GM12878 (cell line): ENCODE results near the gene WNT5A. TPM values are rescaled to one million over a fixed set of nuclear protein-coding genes. Genes with fewer than 3 reads are reported as not detected.

ENCODE experiments used
- ATAC-seq: fragments of 200-7000 bp; cut with Tn5 transposase; 3 replicates; pipeline ENCODE4 v1.9.1; 2020; ENCODE audit warnings: mild to moderate bottlenecking, moderate library complexity
- BruUV-seq: library from RNA; stranded (reverse); fragments of 400-500 nt; replicated peaks from 2 replicates; lab custom pipeline; 2021; lab: Mats Ljungman, UMichigan
- CTCF ChIA-PET: fragments of 300-600 bp; sonication (Branson Sonifier 250); formaldehyde crosslinking; extraction: SDS; loops from one replicate; lab custom pipeline; 2021; ENCODE audit warnings: inconsistent platforms; lab: Yijun Ruan, JAX
- POLR2A ChIA-PET: fragments of 350-600 bp; formaldehyde crosslinking; extraction: SDS; loops from one replicate; lab custom pipeline; 2021; ENCODE audit warnings: inconsistent platforms; lab: Charles Lee
- RAD21 ChIA-PET: fragments of 300-600 bp; sonication (Branson Sonifier 250); formaldehyde crosslinking; loops from one replicate; lab custom pipeline; 2023; ENCODE audit warnings: antibody characterized with exemption; ENCODE audit not compliant: unreplicated experiment; lab: Charles Lee
- SMC1A ChIA-PET: fragments of 300-600 bp; sonication (Branson Sonifier 250); formaldehyde crosslinking; loops from one replicate; lab custom pipeline; 2023; ENCODE audit not compliant: unreplicated experiment, uncharacterized antibody; lab: Charles Lee
- DNase-seq: peaks from one replicate; pipeline ENCODE4 v3.0.0-alpha.2; 2011; ENCODE audit warnings: low read depth, low spot score
- FAIRE-seq: peaks from 3 replicates; lab custom pipeline; 2011; peaks lifted over from hg19 to GRCh38; lab: Jason Lieb, UNC
- H2AFZ ChIP-seq: 2 replicates; pipeline ENCODE4 v1.6.0; 2011; ENCODE audit warnings: low read depth, low read length, control low read depth; ENCODE audit not compliant: control insufficient read depth
- H3K27ac ChIP-seq: 2 replicates; pipeline ENCODE4 v1.5.1; 2011; ENCODE audit warnings: control low read depth; ENCODE audit not compliant: control insufficient read depth, insufficient read depth
- H3K27me3 ChIP-seq, 2 experiments: replicated peaks in 1 of 2; 2 replicates each; pipeline versions ENCODE4 v1.6.0 to v1.6.1; 2011; ENCODE audit warnings: low read length in 1 of 2; ENCODE audit not compliant: control insufficient read depth in 2 of 2, insufficient read depth in 2 of 2
- H3K36me3 ChIP-seq, 2 experiments: 2 replicates each; pipeline ENCODE4 v1.5.1; 2011; ENCODE audit warnings: low read length in 1 of 2; ENCODE audit not compliant: control insufficient read depth in 2 of 2, insufficient read depth in 2 of 2
- H3K4me1 ChIP-seq: 2 replicates; pipeline ENCODE4 v1.6.1; 2011; ENCODE audit warnings: mild to moderate bottlenecking, low read length, moderate library complexity, mixed read lengths; ENCODE audit not compliant: control insufficient read depth, insufficient read depth
- H3K4me2 ChIP-seq: 2 replicates; pipeline ENCODE4 v1.6.0; 2011; ENCODE audit warnings: control low read depth; ENCODE audit not compliant: control insufficient read depth, insufficient read depth
- H3K4me3 ChIP-seq: fragments of 200-600 bp; sonication (generic); 2 replicates; pipeline ENCODE4 v1.5.1; 2016
- H3K79me2 ChIP-seq: 2 replicates; pipeline ENCODE4 v1.6.0; 2011; ENCODE audit warnings: low read length; ENCODE audit not compliant: control insufficient read depth, insufficient read depth
- H3K9ac ChIP-seq: 2 replicates; pipeline ENCODE4 v1.8.0; 2011; ENCODE audit warnings: low read length, control low read depth, mixed read lengths; ENCODE audit not compliant: control insufficient read depth, insufficient read depth
- H3K9me3 ChIP-seq: replicated peaks from 3 replicates; pipeline ENCODE4 v1.5.1; 2011; ENCODE audit warnings: mild to moderate bottlenecking, low read length; ENCODE audit not compliant: control insufficient read depth, insufficient read depth
- H4K20me1 ChIP-seq: 2 replicates; pipeline ENCODE4 v1.6.0; 2011; ENCODE audit not compliant: control insufficient read depth, insufficient read depth
- EZH2 ChIP-seq: IDR thresholded peaks from 2 replicates; pipeline ENCODE4 v1.6.1; 2012; ENCODE audit warnings: low read depth, mild to moderate bottlenecking, control low read depth, inconsistent platforms, low read length, borderline replicate concordance; ENCODE audit not compliant: control insufficient read depth
- SMAD1 ChIP-seq: fragments of 450-650 bp; IDR thresholded peaks from 2 replicates; pipeline ENCODE4 v1.6.1; 2018; ENCODE audit warnings: mild to moderate bottlenecking, low read depth; ENCODE audit not compliant: partially characterized antibody
- WGBS: methylation state at CpG from one replicate; pipeline ENCODE4 v1.1.6; 2016; ENCODE audit warnings: low lambda C conversion rate; ENCODE audit not compliant: insufficient replicate concordance, insufficient coverage; ENCODE audit errors: missing lambda C conversion rate; 5-methylcytosine and 5-hydroxymethylcytosine counted together
- in situ Hi-C: fragments of 300-500 bp; cut with MboI; formaldehyde crosslinking; loops from 9 replicates; pipeline ENCODE4 v1.14.3; 2018; ENCODE audit warnings: mixed read lengths
- intact Hi-C: fragments of 100-400 bp; cut with micrococcal nuclease; formaldehyde crosslinking; loops from one replicate; pipeline ENCODE4 v1.14.2; 2022; ENCODE audit not compliant: unreplicated experiment
- polyA plus RNA-seq, 11 experiments: library from polyadenylated mRNA; depleted of rRNA in 4 of 11; unstranded in 6 of 11; stranded (reverse) in 5 of 11; fragments of >200 nt; fragmentation: Nextera tagmentation in 4 of 11; fragmentation: Illumina TruSeq in 1 of 11; extraction: Ambion mirVana in 4 of 11; extraction: Trizol in 1 of 11; gene quantifications; 1 replicate in 1 of 11; 2 replicates in 10 of 11; pipeline versions ENCODE4 v1.2.1 to v1.2.3, GENCODE V29; 2011 to 2016; ENCODE audit warnings: inconsistent platforms in 2 of 11, missing spikeins in 2 of 11, low read depth in 1 of 11
- total RNA-seq, 4 experiments: library from RNA; depleted of rRNA in 3 of 4; stranded (reverse); fragments of >200 nt in 3 of 4; fragmentation: Illumina TruSeq in 1 of 4; extraction: Trizol in 1 of 4; gene quantifications; 2 replicates each; pipeline versions ENCODE4 v1.2.1 to v1.2.3, GENCODE V29; 2013 to 2021
- TF ChIP-seq, protein P1 (sequence below): fragments of 450-650 bp; IDR thresholded peaks from 2 replicates; pipeline ENCODE4 v1.6.1; 2016; ENCODE audit warnings: mild to moderate bottlenecking
- TF ChIP-seq, protein P2 (sequence below): fragments of 450-650 bp; conservative IDR thresholded peaks from 2 replicates; pipeline ENCODE4 v1.6.1; 2017; ENCODE audit warnings: mild to moderate bottlenecking, moderate library complexity
- TF ChIP-seq, protein P3 (sequence below): fragments of 450-650 bp; IDR thresholded peaks from 2 replicates; pipeline ENCODE4 v1.6.1; 2018; ENCODE audit warnings: mild to moderate bottlenecking, low read depth, moderate library complexity; ENCODE audit not compliant: partially characterized antibody
- TF ChIP-seq, protein P4 (sequence below): fragments of 450-650 bp; IDR thresholded peaks from 2 replicates; pipeline ENCODE4 v1.6.1; 2017; ENCODE audit warnings: mild to moderate bottlenecking, moderate library complexity

The WNT5A gene
- total and polyA plus RNA-seq, 10 of the 15 experiments (the other 5 are each of a cell fraction or from before 2014, with no cell fraction given): 0.06 to 2.8 (median 0.39) TPM

DNA sequence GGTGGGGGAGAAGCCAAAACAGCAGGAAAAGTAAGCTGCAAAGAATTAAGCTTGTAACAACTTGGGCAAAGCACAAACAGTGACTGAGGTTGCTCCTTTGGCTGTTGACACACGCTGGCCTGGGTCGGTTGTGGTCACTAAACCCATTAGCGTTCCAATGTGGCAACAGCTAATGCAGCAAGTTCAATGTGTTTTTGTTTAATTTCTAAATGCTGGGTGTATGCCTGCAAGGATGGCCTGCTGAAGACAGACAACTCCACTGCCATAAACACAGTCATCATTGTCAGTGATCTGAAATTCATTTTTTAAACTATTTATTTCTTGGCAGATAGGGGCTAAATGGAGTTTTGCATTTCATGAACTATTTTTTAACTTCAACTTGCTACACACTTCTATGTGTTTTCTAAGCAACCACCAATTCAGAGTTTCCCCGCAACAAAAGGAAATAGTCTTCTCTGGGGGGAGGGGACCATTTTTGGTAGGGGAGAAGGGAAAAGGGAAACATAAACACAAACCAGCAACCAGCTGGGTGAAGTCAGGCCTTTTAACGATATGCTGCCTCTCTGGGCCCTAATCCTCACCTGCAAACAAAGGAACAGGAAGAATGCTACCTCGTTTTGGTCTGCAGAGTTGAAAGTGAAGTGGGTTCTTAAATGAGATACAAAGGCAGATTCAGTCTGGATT lies 34.8 kb upstream of the WNT5A start (continued):
- TF ChIP-seq, protein P1, sequence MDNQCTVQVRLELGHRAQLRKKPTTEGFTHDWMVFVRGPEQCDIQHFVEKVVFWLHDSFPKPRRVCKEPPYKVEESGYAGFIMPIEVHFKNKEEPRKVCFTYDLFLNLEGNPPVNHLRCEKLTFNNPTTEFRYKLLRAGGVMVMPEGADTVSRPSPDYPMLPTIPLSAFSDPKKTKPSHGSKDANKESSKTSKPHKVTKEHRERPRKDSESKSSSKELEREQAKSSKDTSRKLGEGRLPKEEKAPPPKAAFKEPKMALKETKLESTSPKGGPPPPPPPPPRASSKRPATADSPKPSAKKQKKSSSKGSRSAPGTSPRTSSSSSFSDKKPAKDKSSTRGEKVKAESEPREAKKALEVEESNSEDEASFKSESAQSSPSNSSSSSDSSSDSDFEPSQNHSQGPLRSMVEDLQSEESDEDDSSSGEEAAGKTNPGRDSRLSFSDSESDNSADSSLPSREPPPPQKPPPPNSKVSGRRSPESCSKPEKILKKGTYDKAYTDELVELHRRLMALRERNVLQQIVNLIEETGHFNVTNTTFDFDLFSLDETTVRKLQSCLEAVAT: no peak

DNA sequence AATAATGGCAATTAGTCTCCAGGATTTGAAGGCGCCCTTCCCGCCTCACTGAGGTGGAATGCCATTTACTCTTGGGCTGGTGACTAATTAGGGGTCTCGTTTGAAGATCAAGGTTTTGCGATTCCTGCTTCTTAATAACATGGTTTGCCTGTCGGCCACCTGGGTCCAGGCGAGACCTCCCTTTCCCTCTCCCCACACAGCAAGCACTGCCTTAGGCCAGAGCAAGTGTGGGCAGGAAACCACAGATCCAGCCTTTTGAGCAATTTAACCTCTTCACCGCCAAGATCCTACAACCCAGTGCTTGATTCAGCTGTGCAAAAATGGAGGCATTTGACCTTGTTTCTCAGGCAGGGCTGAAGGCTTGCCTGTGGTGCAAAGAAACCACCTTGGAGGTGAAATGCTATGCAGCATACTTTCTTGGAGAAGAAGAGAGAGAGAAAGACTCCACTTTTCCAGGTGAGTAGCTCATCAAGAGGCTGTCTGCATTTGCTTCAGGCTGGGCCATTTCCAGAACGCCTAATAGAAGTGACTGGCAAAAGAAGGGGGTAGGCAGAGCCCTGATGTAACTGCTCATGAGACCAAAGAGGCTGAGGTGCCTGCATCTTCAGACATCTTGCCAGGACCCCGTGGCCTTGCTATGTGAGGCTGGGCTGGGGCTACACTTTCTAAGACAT lies 34.1 kb upstream of the WNT5A start:
- Histone ChIP-seq H4K20me1 (no peaks in the 10 kb centered on the region), H3K4me1 (no peaks in the 10 kb centered on the region), H3K9ac (no peak overlapping the region), H3K79me2 (no peaks in the 10 kb centered on the region), H3K4me3 (no peak overlapping the region), H3K36me3 (no peaks in the 10 kb centered on the region), H3K9me3 (no peaks in the 10 kb centered on the region), H3K27ac (no peak overlapping the region), H2AFZ (no peak overlapping the region), H3K4me2 (no peak overlapping the region), H3K27me3 (no peaks in the 10 kb centered on the region)
- BruUV-seq: no TSS peak
- intact Hi-C loops (no loop called here), in situ Hi-C loops (no loop called here)
- FAIRE-seq (no peak), DNase-seq (no peak), ATAC-seq (no peak)
- ChIA-PET POLR2A (no interaction called here), SMC1A (interaction anchor here (0.8 to 1.1 kb wide), 2 partner anchors 9 to 14 kb away, joined by 3 read pairs; no protein-coding TSS in a partner anchor), CTCF (interaction anchor here (0.7 kb wide), 1 partner anchor 108 kb away, joined by 3 read pairs; no protein-coding TSS in a partner anchor), RAD21 (no interaction called here)
- WGBS: 33% methylated on average over 9 of the region's 9 CpGs
- TF ChIP-seq, protein P2, sequence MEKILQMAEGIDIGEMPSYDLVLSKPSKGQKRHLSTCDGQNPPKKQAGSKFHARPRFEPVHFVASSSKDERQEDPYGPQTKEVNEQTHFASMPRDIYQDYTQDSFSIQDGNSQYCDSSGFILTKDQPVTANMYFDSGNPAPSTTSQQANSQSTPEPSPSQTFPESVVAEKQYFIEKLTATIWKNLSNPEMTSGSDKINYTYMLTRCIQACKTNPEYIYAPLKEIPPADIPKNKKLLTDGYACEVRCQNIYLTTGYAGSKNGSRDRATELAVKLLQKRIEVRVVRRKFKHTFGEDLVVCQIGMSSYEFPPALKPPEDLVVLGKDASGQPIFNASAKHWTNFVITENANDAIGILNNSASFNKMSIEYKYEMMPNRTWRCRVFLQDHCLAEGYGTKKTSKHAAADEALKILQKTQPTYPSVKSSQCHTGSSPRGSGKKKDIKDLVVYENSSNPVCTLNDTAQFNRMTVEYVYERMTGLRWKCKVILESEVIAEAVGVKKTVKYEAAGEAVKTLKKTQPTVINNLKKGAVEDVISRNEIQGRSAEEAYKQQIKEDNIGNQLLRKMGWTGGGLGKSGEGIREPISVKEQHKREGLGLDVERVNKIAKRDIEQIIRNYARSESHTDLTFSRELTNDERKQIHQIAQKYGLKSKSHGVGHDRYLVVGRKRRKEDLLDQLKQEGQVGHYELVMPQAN: no peak
- TF ChIP-seq SMAD1 (no peak), EZH2 (no peak)
- TF ChIP-seq, protein P3, sequence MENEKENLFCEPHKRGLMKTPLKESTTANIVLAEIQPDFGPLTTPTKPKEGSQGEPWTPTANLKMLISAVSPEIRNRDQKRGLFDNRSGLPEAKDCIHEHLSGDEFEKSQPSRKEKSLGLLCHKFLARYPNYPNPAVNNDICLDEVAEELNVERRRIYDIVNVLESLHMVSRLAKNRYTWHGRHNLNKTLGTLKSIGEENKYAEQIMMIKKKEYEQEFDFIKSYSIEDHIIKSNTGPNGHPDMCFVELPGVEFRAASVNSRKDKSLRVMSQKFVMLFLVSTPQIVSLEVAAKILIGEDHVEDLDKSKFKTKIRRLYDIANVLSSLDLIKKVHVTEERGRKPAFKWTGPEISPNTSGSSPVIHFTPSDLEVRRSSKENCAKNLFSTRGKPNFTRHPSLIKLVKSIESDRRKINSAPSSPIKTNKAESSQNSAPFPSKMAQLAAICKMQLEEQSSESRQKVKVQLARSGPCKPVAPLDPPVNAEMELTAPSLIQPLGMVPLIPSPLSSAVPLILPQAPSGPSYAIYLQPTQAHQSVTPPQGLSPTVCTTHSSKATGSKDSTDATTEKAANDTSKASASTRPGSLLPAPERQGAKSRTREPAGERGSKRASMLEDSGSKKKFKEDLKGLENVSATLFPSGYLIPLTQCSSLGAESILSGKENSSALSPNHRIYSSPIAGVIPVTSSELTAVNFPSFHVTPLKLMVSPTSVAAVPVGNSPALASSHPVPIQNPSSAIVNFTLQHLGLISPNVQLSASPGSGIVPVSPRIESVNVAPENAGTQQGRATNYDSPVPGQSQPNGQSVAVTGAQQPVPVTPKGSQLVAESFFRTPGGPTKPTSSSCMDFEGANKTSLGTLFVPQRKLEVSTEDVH: no peak
- TF ChIP-seq, protein P4, sequence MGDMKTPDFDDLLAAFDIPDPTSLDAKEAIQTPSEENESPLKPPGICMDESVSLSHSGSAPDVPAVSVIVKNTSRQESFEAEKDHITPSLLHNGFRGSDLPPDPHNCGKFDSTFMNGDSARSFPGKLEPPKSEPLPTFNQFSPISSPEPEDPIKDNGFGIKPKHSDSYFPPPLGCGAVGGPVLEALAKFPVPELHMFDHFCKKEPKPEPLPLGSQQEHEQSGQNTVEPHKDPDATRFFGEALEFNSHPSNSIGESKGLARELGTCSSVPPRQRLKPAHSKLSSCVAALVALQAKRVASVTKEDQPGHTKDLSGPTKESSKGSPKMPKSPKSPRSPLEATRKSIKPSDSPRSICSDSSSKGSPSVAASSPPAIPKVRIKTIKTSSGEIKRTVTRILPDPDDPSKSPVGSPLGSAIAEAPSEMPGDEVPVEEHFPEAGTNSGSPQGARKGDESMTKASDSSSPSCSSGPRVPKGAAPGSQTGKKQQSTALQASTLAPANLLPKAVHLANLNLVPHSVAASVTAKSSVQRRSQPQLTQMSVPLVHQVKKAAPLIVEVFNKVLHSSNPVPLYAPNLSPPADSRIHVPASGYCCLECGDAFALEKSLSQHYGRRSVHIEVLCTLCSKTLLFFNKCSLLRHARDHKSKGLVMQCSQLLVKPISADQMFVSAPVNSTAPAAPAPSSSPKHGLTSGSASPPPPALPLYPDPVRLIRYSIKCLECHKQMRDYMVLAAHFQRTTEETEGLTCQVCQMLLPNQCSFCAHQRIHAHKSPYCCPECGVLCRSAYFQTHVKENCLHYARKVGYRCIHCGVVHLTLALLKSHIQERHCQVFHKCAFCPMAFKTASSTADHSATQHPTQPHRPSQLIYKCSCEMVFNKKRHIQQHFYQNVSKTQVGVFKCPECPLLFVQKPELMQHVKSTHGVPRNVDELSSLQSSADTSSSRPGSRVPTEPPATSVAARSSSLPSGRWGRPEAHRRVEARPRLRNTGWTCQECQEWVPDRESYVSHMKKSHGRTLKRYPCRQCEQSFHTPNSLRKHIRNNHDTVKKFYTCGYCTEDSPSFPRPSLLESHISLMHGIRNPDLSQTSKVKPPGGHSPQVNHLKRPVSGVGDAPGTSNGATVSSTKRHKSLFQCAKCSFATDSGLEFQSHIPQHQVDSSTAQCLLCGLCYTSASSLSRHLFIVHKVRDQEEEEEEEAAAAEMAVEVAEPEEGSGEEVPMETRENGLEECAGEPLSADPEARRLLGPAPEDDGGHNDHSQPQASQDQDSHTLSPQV: no peak
